Natural killer cell treated with Interleukin-12 subunit alpha and Interleukin-12 subunit beta and Interleukin-15 and Interleukin-18, amount 100 ng/mL, for 72 hours (primary cell): Measurements from ENCODE around the gene MSRB3. TPM values are rescaled to one million over a fixed set of nuclear protein-coding genes. Genes with fewer than 3 reads are reported as not detected.

Source experiments
- ATAC-seq, 2 donors: fragments of 150-1000 bp; cut with Tn5 transposase in 1 of 2; sonication (Bioruptor Pico), chemical (Tn5 transposase) in 1 of 2; 2 replicates each; pipeline ENCODE4 v1.10.0; 2021
- DNase-seq: peaks from one replicate; pipeline ENCODE4 v3.0.0; 2022; ENCODE audit warnings: low spot score
- H3K27ac Mint-ChIP-seq, 2 donors: 1 replicate in 1 of 2; 2 replicates in 1 of 2; pipeline ENCODE4 v1.8.0; 2022; ENCODE audit warnings: mixed read lengths in 2 of 2, mild to moderate bottlenecking in 1 of 2, moderate library complexity in 1 of 2
- H3K27me3 Mint-ChIP-seq, 2 donors: 1 replicate in 1 of 2; 2 replicates in 1 of 2; pipeline ENCODE4 v1.8.0; 2022; ENCODE audit warnings: mixed read lengths in 2 of 2
- H3K36me3 Mint-ChIP-seq: one replicate; pipeline ENCODE4 v1.8.0; 2022; ENCODE audit warnings: mixed read lengths
- H3K4me1 Mint-ChIP-seq, 2 donors: 1 replicate in 1 of 2; 2 replicates in 1 of 2; pipeline ENCODE4 v1.8.0; 2022; ENCODE audit warnings: low read depth in 2 of 2, mixed read lengths in 2 of 2, mild to moderate bottlenecking in 1 of 2
- H3K4me3 Mint-ChIP-seq: one replicate; pipeline ENCODE4 v1.8.0; 2022; ENCODE audit warnings: mixed read lengths
- H3K9me3 Mint-ChIP-seq: 2 replicates; pipeline ENCODE4 v1.8.0; 2022; ENCODE audit warnings: mixed read lengths
- total RNA-seq, 2 donors: library from RNA; stranded (reverse); gene quantifications; one replicate each; pipeline ENCODE4 v1.2.3, GENCODE V29; 2022

The MSRB3 gene
- total RNA-seq, 2 donors from 2014 or later = 0.11 to 1.2 TPM

- peaks cover 5% of the 10 kb centered on the region for H3K36me3 Mint-ChIP-seq
- ATAC-seq (no peak), DNase-seq (no peak)
- peaks cover 50 to 62% of the 10 kb centered on the region in 2 donors for H3K27me3 Mint-ChIP-seq
- no peak overlapping the region for H3K4me3 Mint-ChIP-seq
- H3K27ac Mint-ChIP-seq = no peak overlapping the region
- no peaks in the 10 kb centered on the region for H3K9me3 Mint-ChIP-seq
- H3K4me1 Mint-ChIP-seq = peaks cover 20 to 34% of the 10 kb centered on the region in 2 donors
These were observed 218.1 kb downstream of the MSRB3 start for GRCh38 chr12:65496617-65497016.

- no peak for ATAC-seq
- Mint-ChIP-seq H3K36me3 (peaks cover under 1% of the 10 kb centered on the region), H3K27ac (no peak overlapping the region), H3K9me3 (no peaks in the 10 kb centered on the region), H3K4me1 (peaks cover 13 to 24% of the 10 kb centered on the region in 2 donors), H3K4me3 (no peak overlapping the region), H3K27me3 (peaks cover 43 to 58% of the 10 kb centered on the region in 2 donors)
- DNase-seq = no peak
These were observed 219.2 kb downstream of the MSRB3 start for GRCh38 chr12:65497660-65498059.

- no peak overlapping the region for H3K4me3 Mint-ChIP-seq
- H3K4me1 Mint-ChIP-seq = peaks cover 4 to 10% of the 10 kb centered on the region in 2 donors
- DNase-seq = no peak
- H3K27me3 Mint-ChIP-seq = peaks cover 42 to 55% of the 10 kb centered on the region in 2 donors
- no peak overlapping the region for H3K27ac Mint-ChIP-seq
- H3K9me3 Mint-ChIP-seq = no peaks in the 10 kb centered on the region
- no peak for ATAC-seq
- H3K36me3 Mint-ChIP-seq = no peaks in the 10 kb centered on the region
These were observed 220.7 kb downstream of the MSRB3 start for GRCh38 chr12:65499167-65499566.

DNA sequence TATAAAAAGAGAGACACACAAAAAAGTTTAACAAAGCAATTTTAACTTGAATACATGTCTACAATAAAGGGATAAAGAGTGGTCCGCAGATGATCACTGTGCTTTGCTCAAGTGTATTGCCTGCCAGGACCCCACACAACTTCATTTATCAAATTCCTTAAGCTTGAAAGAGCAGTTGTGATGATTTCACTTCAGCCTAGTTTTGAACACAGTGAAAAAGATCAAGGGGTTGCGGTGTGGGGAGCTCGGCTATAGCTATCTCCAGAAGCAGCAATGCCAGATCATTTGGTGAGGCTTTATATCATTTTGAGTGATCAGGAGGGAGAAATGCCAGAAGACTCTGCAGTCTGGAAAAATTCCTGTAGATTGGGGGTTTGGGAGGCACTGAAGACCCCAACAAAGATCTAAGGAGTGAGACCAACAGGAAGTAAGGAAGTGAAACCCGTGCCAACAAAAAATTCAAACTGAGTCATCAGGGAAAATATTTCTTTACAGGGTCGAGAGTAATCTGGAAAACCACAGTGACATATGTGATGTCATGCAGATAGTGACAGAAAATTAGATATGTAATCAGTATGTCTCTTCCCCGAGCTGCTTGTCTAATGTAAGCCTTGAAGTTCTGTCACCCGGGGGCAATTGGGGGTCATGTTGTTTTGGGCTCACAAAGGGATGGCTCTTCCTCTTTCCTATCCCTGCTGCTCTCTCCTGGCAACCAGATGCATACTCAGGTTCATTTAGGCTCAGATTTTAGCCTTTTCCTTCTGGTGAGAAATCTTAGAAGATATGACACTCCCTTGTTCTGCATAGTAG lies 221.8 kb downstream of the MSRB3 start:
- no peaks in the 10 kb centered on the region for H3K9me3 Mint-ChIP-seq
- H3K27ac Mint-ChIP-seq = no peak overlapping the region
- no peaks in the 10 kb centered on the region for H3K4me1 Mint-ChIP-seq
- H3K4me3 Mint-ChIP-seq = no peak overlapping the region
- ATAC-seq (no peak), DNase-seq (no peak)
- no peaks in the 10 kb centered on the region for H3K36me3 Mint-ChIP-seq
- peaks cover 32 to 44% of the 10 kb centered on the region in 2 donors for H3K27me3 Mint-ChIP-seq

- Mint-ChIP-seq H3K27ac (no peak overlapping the region), H3K9me3 (no peaks in the 10 kb centered on the region), H3K36me3 (no peaks in the 10 kb centered on the region), H3K4me1 (no peaks in the 10 kb centered on the region), H3K27me3 (peaks cover 26 to 35% of the 10 kb centered on the region in 2 donors), H3K4me3 (no peak overlapping the region)
- DNase-seq (no peak), ATAC-seq (peak in 1 of 2 donors; percentile 27)
These were observed 222.7 kb downstream of the MSRB3 start for GRCh38 chr12:65501093-65501621.

- no peaks in the 10 kb centered on the region for H3K9me3 Mint-ChIP-seq
These were observed 223.5 kb downstream of the MSRB3 start for GRCh38 chr12:65501935-65502334.

DNA sequence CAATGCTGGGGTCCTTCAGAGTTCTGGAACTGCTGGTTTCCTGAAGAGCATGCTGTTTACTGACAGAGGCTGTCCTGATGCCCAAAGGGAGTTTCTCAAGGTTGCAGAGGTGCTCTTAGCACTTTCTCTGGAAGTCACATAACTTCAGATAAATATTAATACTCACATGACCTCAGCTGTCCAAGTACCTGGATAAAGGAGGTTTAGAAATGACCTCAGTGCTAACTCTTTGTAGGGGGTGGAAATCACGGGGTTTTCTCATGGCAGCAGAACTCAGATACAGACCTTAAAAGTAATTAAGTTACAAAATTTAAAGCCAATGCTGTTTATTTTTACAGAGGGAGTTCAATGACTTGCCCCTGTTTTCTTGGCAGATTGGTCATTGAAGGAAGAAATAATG lies 225.9 kb downstream of the MSRB3 start:
- no peak for DNase-seq
- H3K27me3 Mint-ChIP-seq = peaks cover 19 to 22% of the 10 kb centered on the region in 2 donors
- no peaks in the 10 kb centered on the region for H3K36me3 Mint-ChIP-seq
- no peaks in the 10 kb centered on the region for H3K9me3 Mint-ChIP-seq
- no peak for ATAC-seq
- no peaks in the 10 kb centered on the region for H3K4me1 Mint-ChIP-seq
- H3K4me3 Mint-ChIP-seq = no peak overlapping the region
- no peak overlapping the region for H3K27ac Mint-ChIP-seq

More at GRCh38 chr12:65501935-65502334, 223.5 kb downstream of the MSRB3 start:
- DNase-seq = no peak
- H3K4me3 Mint-ChIP-seq = no peak overlapping the region
- no peak overlapping the region for H3K27ac Mint-ChIP-seq
- ATAC-seq = no peak
- H3K36me3 Mint-ChIP-seq = no peaks in the 10 kb centered on the region
- H3K27me3 Mint-ChIP-seq = peaks cover 24 to 29% of the 10 kb centered on the region in 2 donors
- H3K4me1 Mint-ChIP-seq = no peaks in the 10 kb centered on the region

GRCh38 chr12:65505386-65506121 lies 227.1 kb downstream of the MSRB3 start:
- DNase-seq = no peak
- Mint-ChIP-seq H3K36me3 (no peaks in the 10 kb centered on the region), H3K9me3 (no peaks in the 10 kb centered on the region), H3K4me1 (no peaks in the 10 kb centered on the region), H3K27me3 (peaks cover 14 to 22% of the 10 kb centered on the region in 2 donors), H3K4me3 (no peak overlapping the region), H3K27ac (no peak overlapping the region)
- no peak for ATAC-seq

GRCh38 chr12:65508276-65509035 lies 230.0 kb downstream of the MSRB3 start:
- no peak for DNase-seq
- Mint-ChIP-seq H3K9me3 (no peaks in the 10 kb centered on the region), H3K4me3 (no peak overlapping the region), H3K27ac (no peak overlapping the region), H3K36me3 (no peaks in the 10 kb centered on the region), H3K27me3 (peaks cover 17 to 22% of the 10 kb centered on the region in 2 donors), H3K4me1 (no peaks in the 10 kb centered on the region)
- ATAC-seq = no peak

- peaks cover 17 to 22% of the 10 kb centered on the region in 2 donors for H3K27me3 Mint-ChIP-seq
- no peak overlapping the region for H3K27ac Mint-ChIP-seq
- DNase-seq = no peak
- no peaks in the 10 kb centered on the region for H3K36me3 Mint-ChIP-seq
- ATAC-seq = no peak
- no peak overlapping the region for H3K4me3 Mint-ChIP-seq
- no peaks in the 10 kb centered on the region for H3K4me1 Mint-ChIP-seq
- no peaks in the 10 kb centered on the region for H3K9me3 Mint-ChIP-seq
These were observed 231.5 kb downstream of the MSRB3 start for GRCh38 chr12:65510007-65510406.

DNA sequence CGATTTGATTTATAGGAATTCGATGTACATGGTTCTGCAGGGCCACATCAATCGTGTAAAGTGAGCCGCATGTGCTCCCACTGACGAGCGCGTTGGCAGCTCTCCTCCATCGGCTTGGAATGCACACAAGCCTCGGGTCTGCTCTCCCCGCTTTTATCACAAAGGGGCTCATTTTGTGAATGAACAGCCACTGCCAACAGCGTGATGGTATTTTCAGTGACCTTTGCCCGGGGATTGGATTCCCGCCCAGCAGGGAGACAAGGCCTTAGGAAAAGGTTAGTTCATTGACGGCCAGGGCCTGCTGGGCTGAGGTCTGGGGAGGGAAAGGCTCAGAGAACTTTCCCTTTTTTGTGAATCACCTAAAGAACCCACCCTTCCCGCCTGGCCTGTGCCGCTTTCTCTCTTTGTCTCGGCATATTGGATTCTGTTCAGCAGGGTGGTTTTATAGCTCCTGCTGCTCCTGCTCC lies 232.1 kb downstream of the MSRB3 start:
- ATAC-seq (no peak), DNase-seq (no peak)
- no peaks in the 10 kb centered on the region for H3K36me3 Mint-ChIP-seq
- peaks cover 17 to 22% of the 10 kb centered on the region in 2 donors for H3K27me3 Mint-ChIP-seq
- H3K27ac Mint-ChIP-seq = no peak overlapping the region
- no peak overlapping the region for H3K4me3 Mint-ChIP-seq
- no peaks in the 10 kb centered on the region for H3K4me1 Mint-ChIP-seq
- no peaks in the 10 kb centered on the region for H3K9me3 Mint-ChIP-seq

DNA sequence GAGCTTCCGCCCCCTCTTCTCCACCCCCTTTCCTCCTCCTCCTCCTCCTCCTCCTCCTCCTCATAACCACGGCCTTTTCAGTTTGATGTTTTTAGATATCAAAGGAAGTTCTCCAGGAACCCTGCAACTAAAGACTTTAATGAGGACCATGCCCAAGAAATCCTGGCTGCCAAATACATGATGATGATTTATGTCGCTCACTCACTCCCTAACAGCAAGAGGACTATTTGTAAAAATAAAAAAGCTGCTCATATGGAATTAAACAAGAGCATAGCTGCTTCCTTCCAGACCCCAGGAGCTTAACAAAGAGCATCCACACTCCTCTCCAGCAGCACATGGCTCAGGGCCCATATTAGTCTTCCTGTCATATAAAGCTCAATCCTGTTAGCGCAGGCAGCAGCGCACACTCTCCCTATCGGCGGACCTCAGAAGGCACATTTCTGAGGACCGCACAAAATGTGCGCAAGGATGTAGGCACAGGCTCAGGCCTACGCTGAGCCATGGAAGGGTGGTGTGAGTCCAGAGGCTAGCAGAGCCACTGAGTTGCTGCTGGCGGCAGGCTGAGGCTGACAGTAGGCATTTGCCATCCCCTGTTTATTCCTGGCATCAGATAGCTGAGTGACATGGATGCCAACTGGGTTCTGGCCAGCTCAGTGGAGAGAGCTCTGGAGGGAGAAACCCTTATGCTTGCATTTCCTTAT lies 232.8 kb downstream of the MSRB3 start:
- Mint-ChIP-seq H3K4me1 (no peaks in the 10 kb centered on the region), H3K27ac (no peak overlapping the region), H3K9me3 (no peaks in the 10 kb centered on the region), H3K36me3 (no peaks in the 10 kb centered on the region), H3K4me3 (no peak overlapping the region), H3K27me3 (peaks cover 16 to 22% of the 10 kb centered on the region in 2 donors)
- ATAC-seq (no peak), DNase-seq (no peak)

GRCh38 chr12:65511912-65512311 lies 233.4 kb downstream of the MSRB3 start:
- Mint-ChIP-seq H3K4me3 (no peak overlapping the region), H3K36me3 (no peaks in the 10 kb centered on the region), H3K4me1 (no peaks in the 10 kb centered on the region), H3K27me3 (peaks cover 14 to 22% of the 10 kb centered on the region in 2 donors), H3K27ac (no peak overlapping the region), H3K9me3 (no peaks in the 10 kb centered on the region)
- no peak for ATAC-seq
- no peak for DNase-seq
